Measurements from ENCODE around the gene ALOX15. TPM values are rescaled to one million over a fixed set of nuclear protein-coding genes. Genes with fewer than 3 reads are reported as not detected.
"Not testable (repeated sequence)": the region's sequence is repeated elsewhere in the genome, so short reads cannot be mapped to it uniquely, and the experiment has no call there.

Gene ALOX15
- total and polyA plus RNA-seq, 4 donors = not detected

DNA sequence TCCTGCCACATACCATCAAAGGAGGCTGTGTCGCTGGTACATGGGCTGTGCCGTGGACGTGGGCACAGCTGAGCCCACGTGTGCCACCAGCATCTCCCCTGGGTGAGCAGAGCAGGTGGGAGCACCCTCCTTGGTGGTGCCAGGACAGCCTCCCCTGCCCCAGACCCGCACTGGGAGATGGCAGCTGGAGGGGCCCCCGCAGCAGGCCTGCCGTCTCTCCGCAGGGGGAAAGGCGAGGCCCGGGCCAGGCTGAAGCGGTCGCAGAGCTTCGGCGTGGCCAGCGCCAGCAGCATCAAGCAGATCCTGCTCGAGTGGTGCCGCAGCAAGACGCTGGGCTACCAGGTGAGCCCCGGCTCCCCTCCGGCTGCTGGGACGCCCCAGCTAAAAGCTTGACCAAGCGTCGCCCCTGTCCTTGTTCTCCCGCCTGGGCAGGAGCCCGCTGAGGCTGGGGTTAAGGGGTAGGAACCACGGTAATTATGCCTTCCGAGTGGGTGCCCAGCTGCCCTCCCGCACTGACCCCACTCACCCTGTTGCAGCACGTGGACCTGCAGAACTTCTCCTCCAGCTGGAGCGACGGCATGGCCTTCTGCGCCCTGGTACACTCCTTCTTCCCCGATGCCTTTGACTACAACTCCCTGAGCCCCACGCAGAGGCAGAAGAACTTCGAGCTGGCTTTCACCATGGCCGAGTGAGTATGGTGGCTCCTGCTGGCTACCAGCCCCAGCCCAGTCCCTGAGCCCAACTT is 44.7 kb downstream of the ALOX15 start:
- 95 to 96% methylated on average over 36 of the region's 36 CpGs for WGBS, 2 donors
- Histone ChIP-seq H3K27ac (ENCODE audit: low read depth in 1 of 2, low read length in 2 of 2) (no peak overlapping the region), H3K27me3 (ENCODE audit: control insufficient read depth in 1 of 2, insufficient read depth in 2 of 2, low read length in 1 of 2) (no peaks in the 10 kb centered on the region), H3K4me1 (ENCODE audit: control insufficient read depth in 1 of 2, insufficient read depth in 2 of 2, low read length in 2 of 2) (no peaks in the 10 kb centered on the region), H3K4me3 (ENCODE audit: low read length in 2 of 2) (no peak overlapping the region), H3K36me3 (ENCODE audit: control insufficient read depth in 1 of 2, insufficient read depth in 2 of 2, low read length in 1 of 2) (no peaks in the 10 kb centered on the region), H3K9me3 (ENCODE audit: control insufficient read depth, low read length) (no peaks in the 10 kb centered on the region)
- intact Hi-C loops (cut with DNase I) = no loop called here
- ATAC-seq (ENCODE audit: low FRiP score) (no peak), DNase-seq (no peak)

GRCh38 chr17:4595685-4596342 is 45.7 kb downstream of the ALOX15 start:
- ATAC-seq (ENCODE audit: low FRiP score); intact Hi-C loops (cut with DNase I); H3K36me3 ChIP-seq (ENCODE audit: control insufficient read depth in 1 of 2, insufficient read depth in 2 of 2, low read length in 1 of 2); H3K27ac ChIP-seq (ENCODE audit: low read depth in 1 of 2, low read length in 2 of 2); H3K4me3 ChIP-seq (ENCODE audit: low read length in 2 of 2); H3K27me3 ChIP-seq (ENCODE audit: control insufficient read depth in 1 of 2, insufficient read depth in 2 of 2, low read length in 1 of 2); H3K9me3 ChIP-seq (ENCODE audit: control insufficient read depth, low read length); H3K4me1 ChIP-seq (ENCODE audit: control insufficient read depth in 1 of 2, insufficient read depth in 2 of 2, low read length in 2 of 2): not testable (repeated sequence)
- WGBS, 2 donors = 93 to 96% methylated on average over 22 to 23 of the region's 23 CpGs
- peak in 1 of 2 donors; percentile 72 for DNase-seq

- H3K4me1 ChIP-seq (ENCODE audit: control insufficient read depth in 1 of 2, insufficient read depth in 2 of 2, low read length in 2 of 2) = no peaks in the 10 kb centered on the region
- intact Hi-C loops (cut with DNase I) = no loop called here
- no peaks in the 10 kb centered on the region for H3K36me3 ChIP-seq (ENCODE audit: control insufficient read depth in 1 of 2, insufficient read depth in 2 of 2, low read length in 1 of 2)
Measured at GRCh38 chr17:4594931-4595684, 46.4 kb downstream of the ALOX15 start.

GRCh38 chr17:4594406-4594805 is 47.1 kb downstream of the ALOX15 start:
- intact Hi-C loops (cut with DNase I) = no loop called here
- Histone ChIP-seq H3K4me1 (ENCODE audit: control insufficient read depth in 1 of 2, insufficient read depth in 2 of 2, low read length in 2 of 2) (no peaks in the 10 kb centered on the region), H3K27me3 (ENCODE audit: control insufficient read depth in 1 of 2, insufficient read depth in 2 of 2, low read length in 1 of 2) (no peaks in the 10 kb centered on the region), H3K9me3 (ENCODE audit: control insufficient read depth, low read length) (no peaks in the 10 kb centered on the region), H3K27ac (ENCODE audit: low read depth in 1 of 2, low read length in 2 of 2) (no peak overlapping the region), H3K4me3 (ENCODE audit: low read length in 2 of 2) (no peak overlapping the region), H3K36me3 (ENCODE audit: control insufficient read depth in 1 of 2, insufficient read depth in 2 of 2, low read length in 1 of 2) (no peaks in the 10 kb centered on the region)
- ATAC-seq (ENCODE audit: low FRiP score) (no peak), DNase-seq (no peak)
- WGBS, 2 donors = 96 to 97% methylated on average over 7 of the region's 7 CpGs

More at GRCh38 chr17:4594931-4595684, 46.4 kb downstream of the ALOX15 start:
- no peaks in the 10 kb centered on the region for H3K9me3 ChIP-seq (ENCODE audit: control insufficient read depth, low read length)
- no peaks in the 10 kb centered on the region for H3K27me3 ChIP-seq (ENCODE audit: control insufficient read depth in 1 of 2, insufficient read depth in 2 of 2, low read length in 1 of 2)
- peak in 1 of 2 donors; percentile 77 for DNase-seq
- H3K4me3 ChIP-seq (ENCODE audit: low read length in 2 of 2) = no peak overlapping the region
- WGBS, 2 donors = 70 to 72% methylated on average over 29 of the region's 29 CpGs
- no peak for ATAC-seq (ENCODE audit: low FRiP score)
- no peak overlapping the region for H3K27ac ChIP-seq (ENCODE audit: low read depth in 1 of 2, low read length in 2 of 2)

DNA sequence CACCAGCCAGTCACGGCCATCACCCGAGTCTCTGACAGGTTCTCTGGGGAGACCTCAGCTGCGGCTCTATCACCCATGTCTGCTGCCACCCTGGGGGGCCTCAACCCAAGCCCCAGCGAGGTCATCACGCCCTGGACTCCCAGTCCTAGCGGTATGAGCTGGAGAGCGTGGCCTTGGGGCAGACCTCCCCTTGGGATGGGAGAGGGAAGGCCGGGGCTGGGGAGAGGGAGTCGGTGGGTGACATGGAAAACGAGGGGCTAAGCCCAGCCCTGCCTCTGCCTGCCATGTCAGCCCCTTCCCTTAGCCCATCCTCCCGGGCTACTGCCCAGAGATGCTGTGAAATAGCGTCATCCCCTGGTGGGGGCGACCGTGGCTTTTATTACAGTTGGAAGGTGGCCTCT is 48.5 kb downstream of the ALOX15 start:
- WGBS, 2 donors = 86 to 88% methylated on average over 14 of the region's 14 CpGs
- H3K27ac ChIP-seq (ENCODE audit: low read depth in 1 of 2, low read length in 2 of 2) = no peak overlapping the region

DNA sequence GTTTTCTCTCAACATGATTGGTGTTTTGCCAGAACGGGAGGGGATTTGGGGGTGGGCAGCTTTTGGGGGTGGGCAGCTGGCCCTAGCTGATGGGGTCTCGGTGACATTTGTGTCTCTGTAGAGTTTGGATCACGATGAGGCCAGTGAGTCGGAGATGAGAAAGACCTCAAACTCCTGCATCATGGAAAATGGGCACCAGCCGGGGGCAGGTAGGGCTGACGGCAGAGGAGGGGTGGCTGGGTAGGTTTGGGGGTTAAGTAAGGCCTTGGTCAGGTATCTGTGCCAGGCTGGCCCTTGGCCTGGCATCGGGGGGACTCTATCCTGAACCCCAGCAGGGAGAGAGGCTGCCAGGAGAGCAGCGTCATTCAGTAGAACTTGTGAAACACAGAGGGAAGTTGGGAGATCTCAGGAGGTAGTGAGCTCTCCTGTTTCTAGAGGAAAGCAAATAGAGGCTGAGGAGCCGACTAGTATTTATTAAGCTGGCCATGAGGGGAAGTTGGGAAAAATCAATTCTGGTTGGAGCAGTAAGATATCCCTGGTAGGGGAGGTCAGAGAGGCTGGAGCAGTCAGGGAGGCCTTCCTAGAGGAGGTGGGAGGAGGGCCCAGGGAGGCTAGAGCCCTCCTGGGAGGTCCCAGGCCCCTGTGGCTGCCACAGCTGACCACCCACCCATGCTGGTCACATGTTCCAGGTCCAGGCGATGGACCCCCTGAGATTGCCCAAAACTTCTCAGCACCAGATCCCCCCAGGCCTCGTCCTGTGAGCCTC is 49.1 kb downstream of the ALOX15 start:
- intact Hi-C loops (cut with DNase I) = no loop called here
- no peaks in the 10 kb centered on the region for H3K36me3 ChIP-seq (ENCODE audit: control insufficient read depth in 1 of 2, insufficient read depth in 2 of 2, low read length in 1 of 2)
- H3K4me3 ChIP-seq (ENCODE audit: low read length in 2 of 2) = no peak overlapping the region
- DNase-seq (no peak), ATAC-seq (ENCODE audit: low FRiP score) (no peak)
- no peaks in the 10 kb centered on the region for H3K4me1 ChIP-seq (ENCODE audit: control insufficient read depth in 1 of 2, insufficient read depth in 2 of 2, low read length in 2 of 2)
- no peaks in the 10 kb centered on the region for H3K9me3 ChIP-seq (ENCODE audit: control insufficient read depth, low read length)
- WGBS, 2 donors = 80 to 81% methylated on average over 11 of the region's 11 CpGs
- no peaks in the 10 kb centered on the region for H3K27me3 ChIP-seq (ENCODE audit: control insufficient read depth in 1 of 2, insufficient read depth in 2 of 2, low read length in 1 of 2)
- no peak overlapping the region for H3K27ac ChIP-seq (ENCODE audit: low read depth in 1 of 2, low read length in 2 of 2)

More for the DNA sequence above, 48.5 kb downstream of the ALOX15 start:
- Histone ChIP-seq H3K4me3 (ENCODE audit: low read length in 2 of 2) (no peak overlapping the region), H3K4me1 (ENCODE audit: control insufficient read depth in 1 of 2, insufficient read depth in 2 of 2, low read length in 2 of 2) (no peaks in the 10 kb centered on the region), H3K9me3 (ENCODE audit: control insufficient read depth, low read length) (no peaks in the 10 kb centered on the region), H3K27me3 (ENCODE audit: control insufficient read depth in 1 of 2, insufficient read depth in 2 of 2, low read length in 1 of 2) (no peaks in the 10 kb centered on the region), H3K36me3 (ENCODE audit: control insufficient read depth in 1 of 2, insufficient read depth in 2 of 2, low read length in 1 of 2) (no peaks in the 10 kb centered on the region)
- no peak for ATAC-seq (ENCODE audit: low FRiP score)
- intact Hi-C loops (cut with DNase I) = no loop called here
- DNase-seq = no peak

DNA sequence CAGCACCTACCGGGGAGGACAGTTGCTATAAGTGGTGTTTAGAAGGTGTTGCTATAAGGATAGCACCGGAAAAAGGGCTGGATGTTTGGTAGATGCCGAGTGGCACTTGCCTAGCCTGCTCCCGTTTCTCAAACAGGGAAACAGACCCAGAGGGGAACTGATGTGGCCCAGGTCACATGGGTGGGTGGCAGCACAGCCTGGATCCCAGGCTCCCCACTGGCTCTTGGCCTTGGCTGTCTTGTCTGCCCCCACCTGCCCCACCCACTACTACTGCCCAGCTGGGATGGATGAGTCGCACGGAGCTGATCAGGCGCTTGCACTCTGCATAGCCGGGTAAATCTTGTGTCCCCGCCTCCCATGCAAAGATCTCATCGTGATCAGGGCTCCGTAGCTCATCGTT is 49.9 kb downstream of the ALOX15 start:
- Histone ChIP-seq H3K4me3 (ENCODE audit: low read length in 2 of 2) (no peak overlapping the region), H3K4me1 (ENCODE audit: control insufficient read depth in 1 of 2, insufficient read depth in 2 of 2, low read length in 2 of 2) (no peaks in the 10 kb centered on the region), H3K9me3 (ENCODE audit: control insufficient read depth, low read length) (no peaks in the 10 kb centered on the region), H3K36me3 (ENCODE audit: control insufficient read depth in 1 of 2, insufficient read depth in 2 of 2, low read length in 1 of 2) (no peaks in the 10 kb centered on the region), H3K27ac (ENCODE audit: low read depth in 1 of 2, low read length in 2 of 2) (no peak overlapping the region), H3K27me3 (ENCODE audit: control insufficient read depth in 1 of 2, insufficient read depth in 2 of 2, low read length in 1 of 2) (no peaks in the 10 kb centered on the region)
- DNase-seq (no peak), ATAC-seq (ENCODE audit: low FRiP score) (no peak)
- intact Hi-C loops (cut with DNase I) = no loop called here
- WGBS, 2 donors = 73 to 80% methylated on average over 12 of the region's 12 CpGs

GRCh38 chr17:4590981-4591453 is 50.5 kb downstream of the ALOX15 start:
- no peaks in the 10 kb centered on the region for H3K27me3 ChIP-seq (ENCODE audit: control insufficient read depth in 1 of 2, insufficient read depth in 2 of 2, low read length in 1 of 2)
- H3K9me3 ChIP-seq (ENCODE audit: control insufficient read depth, low read length) = no peaks in the 10 kb centered on the region
- intact Hi-C loops (cut with DNase I) = no loop called here
- no peaks in the 10 kb centered on the region for H3K4me1 ChIP-seq (ENCODE audit: control insufficient read depth in 1 of 2, insufficient read depth in 2 of 2, low read length in 2 of 2)
- DNase-seq (no peak), ATAC-seq (ENCODE audit: low FRiP score) (no peak)
- no peak overlapping the region for H3K4me3 ChIP-seq (ENCODE audit: low read length in 2 of 2)
- H3K36me3 ChIP-seq (ENCODE audit: control insufficient read depth in 1 of 2, insufficient read depth in 2 of 2, low read length in 1 of 2) = no peaks in the 10 kb centered on the region
- no peak overlapping the region for H3K27ac ChIP-seq (ENCODE audit: low read depth in 1 of 2, low read length in 2 of 2)
- WGBS, 2 donors = 70 to 74% methylated on average over 10 of the region's 10 CpGs

All from aorta (tissue), 5 donors.